HL-60 (cell line): ENCODE results near the gene KLHL26.

Experiments used
- CTCF ChIP-seq: IDR thresholded peaks from one replicate; pipeline ENCODE4 v1.5.1; 2011; ENCODE audit warnings: low read length, control low read depth, inconsistent platforms; ENCODE audit not compliant: insufficient read depth
- GABPA ChIP-seq: IDR thresholded peaks from 2 replicates; pipeline ENCODE4 v1.6.1; 2012; ENCODE audit warnings: low read depth

GRCh38 chr19:18672044-18672451, 35.2 kb downstream of the KLHL26 start:
- no peak for TF ChIP-seq GABPA
- TF ChIP-seq CTCF: no peak
